Measurements from ENCODE around the gene CMTR1.
"Not testable (repeated sequence)": the region's sequence is repeated elsewhere in the genome, so short reads cannot be mapped to it uniquely, and the experiment has no call there.

The CMTR1 gene, protein sequence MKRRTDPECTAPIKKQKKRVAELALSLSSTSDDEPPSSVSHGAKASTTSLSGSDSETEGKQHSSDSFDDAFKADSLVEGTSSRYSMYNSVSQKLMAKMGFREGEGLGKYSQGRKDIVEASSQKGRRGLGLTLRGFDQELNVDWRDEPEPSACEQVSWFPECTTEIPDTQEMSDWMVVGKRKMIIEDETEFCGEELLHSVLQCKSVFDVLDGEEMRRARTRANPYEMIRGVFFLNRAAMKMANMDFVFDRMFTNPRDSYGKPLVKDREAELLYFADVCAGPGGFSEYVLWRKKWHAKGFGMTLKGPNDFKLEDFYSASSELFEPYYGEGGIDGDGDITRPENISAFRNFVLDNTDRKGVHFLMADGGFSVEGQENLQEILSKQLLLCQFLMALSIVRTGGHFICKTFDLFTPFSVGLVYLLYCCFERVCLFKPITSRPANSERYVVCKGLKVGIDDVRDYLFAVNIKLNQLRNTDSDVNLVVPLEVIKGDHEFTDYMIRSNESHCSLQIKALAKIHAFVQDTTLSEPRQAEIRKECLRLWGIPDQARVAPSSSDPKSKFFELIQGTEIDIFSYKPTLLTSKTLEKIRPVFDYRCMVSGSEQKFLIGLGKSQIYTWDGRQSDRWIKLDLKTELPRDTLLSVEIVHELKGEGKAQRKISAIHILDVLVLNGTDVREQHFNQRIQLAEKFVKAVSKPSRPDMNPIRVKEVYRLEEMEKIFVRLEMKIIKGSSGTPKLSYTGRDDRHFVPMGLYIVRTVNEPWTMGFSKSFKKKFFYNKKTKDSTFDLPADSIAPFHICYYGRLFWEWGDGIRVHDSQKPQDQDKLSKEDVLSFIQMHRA

DNA sequence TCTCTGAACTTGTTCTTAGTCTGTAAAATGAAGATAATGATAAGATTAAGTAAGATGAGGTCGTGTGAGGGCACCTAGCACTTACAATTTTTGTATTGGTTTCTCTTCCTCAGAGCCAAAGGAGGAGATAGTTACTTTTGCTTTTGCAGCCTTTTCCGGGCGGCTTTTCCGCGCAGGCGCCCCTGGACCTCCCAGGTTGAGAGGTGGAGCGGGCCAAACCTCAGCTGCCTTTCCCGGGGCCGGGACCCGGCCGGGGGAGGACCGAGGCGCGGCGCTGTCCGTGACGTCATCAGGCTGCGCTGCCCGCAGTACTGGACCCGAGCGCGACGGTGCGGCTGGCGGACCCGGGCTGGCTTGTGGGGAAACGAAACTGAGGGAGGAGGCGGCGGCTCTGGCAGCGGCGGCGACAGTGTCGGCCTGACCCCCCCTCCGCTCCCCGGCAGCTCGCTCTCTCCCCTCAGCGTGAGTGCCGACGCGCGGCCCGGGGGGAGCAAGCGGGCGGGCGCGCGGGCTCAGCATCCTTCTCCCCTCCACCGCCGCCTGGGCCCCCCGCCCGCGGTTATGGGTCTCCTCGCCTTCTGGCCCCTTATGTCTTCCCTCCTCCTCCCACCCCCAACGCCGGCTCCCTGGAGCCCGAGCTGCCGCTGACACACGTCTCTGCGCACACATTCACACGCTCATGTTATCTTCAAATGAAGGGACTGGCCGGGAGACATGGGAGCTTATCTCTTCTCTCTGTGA, at the start of gene CMTR1:
TSS of gene CMTR1 (plus strand) at position 306 of the 741 bp plus-strand sequence. CDS start 2,409 bp downstream, outside the sequence.
- H3K27ac ChIP-seq (ENCODE audit: low read length): peak within 1 kb of the TSS; percentile 26
- peak within 1 kb of the TSS; percentile 86 for H3K9ac ChIP-seq (ENCODE audit: low read depth, low read length)
- no peaks in the 10 kb centered on the region for H3K27me3 ChIP-seq (ENCODE audit: insufficient read depth, low read length)
- H3K36me3 ChIP-seq (ENCODE audit: insufficient read depth, low read depth, low read length): peaks cover 24% of the 10 kb centered on the region
- no peaks in the 10 kb centered on the region for H3K4me1 ChIP-seq (ENCODE audit: insufficient read depth, low read length)
- peak within 1 kb of the TSS; percentile 90 for H3K4me3 ChIP-seq (ENCODE audit: low read length)
- no peaks in the 10 kb centered on the region for H3K9me3 ChIP-seq (ENCODE audit: insufficient read depth, low read depth, low read length)

DNA sequence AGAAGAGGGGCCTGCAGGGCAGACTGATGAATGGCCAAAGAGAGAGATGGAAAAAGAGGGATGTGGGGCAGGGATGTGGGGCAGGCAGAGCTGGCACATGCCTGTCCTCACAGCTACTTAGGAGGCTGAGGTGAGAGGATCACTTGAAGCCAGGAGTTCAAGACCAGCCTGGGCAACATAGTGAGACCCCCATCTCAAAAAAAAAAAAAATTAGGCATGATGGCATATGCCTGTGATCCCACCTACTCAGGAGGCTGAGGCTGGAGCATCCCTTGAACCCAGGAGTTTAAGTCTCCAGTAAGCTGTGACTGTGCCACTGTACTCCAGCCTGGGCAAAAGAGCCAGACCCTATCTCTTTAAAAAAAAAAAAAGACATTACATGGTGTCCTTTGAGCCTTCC, 44.4 kb upstream of the CMTR1 start:
- H3K9me3 ChIP-seq (ENCODE audit: insufficient read depth, low read depth, low read length): no peaks in the 10 kb centered on the region
- no peaks in the 10 kb centered on the region for H3K27me3 ChIP-seq (ENCODE audit: insufficient read depth, low read length)
- H3K36me3 ChIP-seq (ENCODE audit: insufficient read depth, low read depth, low read length): peaks cover 76% of the 10 kb centered on the region
- no peak overlapping the region for H3K4me3 ChIP-seq (ENCODE audit: low read length)
- H3K27ac ChIP-seq (ENCODE audit: low read length): no peak overlapping the region
- no peaks in the 10 kb centered on the region for H3K4me1 ChIP-seq (ENCODE audit: insufficient read depth, low read length)
- H3K9ac ChIP-seq (ENCODE audit: low read depth, low read length): no peak overlapping the region

DNA sequence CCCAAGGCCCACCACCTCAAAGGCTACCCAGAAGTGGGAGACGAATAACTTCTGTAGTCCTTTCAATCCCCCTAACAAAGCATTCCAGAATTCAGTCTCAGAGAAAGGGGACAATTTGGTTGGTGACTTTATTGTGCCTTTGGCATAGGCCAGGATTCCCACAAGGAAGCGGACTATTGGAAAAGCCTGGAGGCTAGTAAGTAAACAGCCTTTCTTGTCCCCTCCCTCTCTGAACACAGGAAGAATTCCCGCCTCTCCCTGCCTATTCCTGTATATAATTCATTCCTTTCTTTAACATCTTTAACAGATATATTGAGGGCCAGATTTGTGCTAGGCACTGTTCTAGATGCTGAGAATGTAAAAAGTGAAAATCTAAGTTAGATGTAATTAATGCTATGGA, 43.2 kb upstream of the CMTR1 start:
- H3K9me3 ChIP-seq (ENCODE audit: insufficient read depth, low read depth, low read length): no peaks in the 10 kb centered on the region
- no peak overlapping the region for H3K9ac ChIP-seq (ENCODE audit: low read depth, low read length)
- H3K36me3 ChIP-seq (ENCODE audit: insufficient read depth, low read depth, low read length): peaks cover 69% of the 10 kb centered on the region
- H3K4me1 ChIP-seq (ENCODE audit: insufficient read depth, low read length): no peaks in the 10 kb centered on the region
- H3K27me3 ChIP-seq (ENCODE audit: insufficient read depth, low read length): no peaks in the 10 kb centered on the region
- H3K27ac ChIP-seq (ENCODE audit: low read length): no peak overlapping the region
- no peak overlapping the region for H3K4me3 ChIP-seq (ENCODE audit: low read length)

DNA sequence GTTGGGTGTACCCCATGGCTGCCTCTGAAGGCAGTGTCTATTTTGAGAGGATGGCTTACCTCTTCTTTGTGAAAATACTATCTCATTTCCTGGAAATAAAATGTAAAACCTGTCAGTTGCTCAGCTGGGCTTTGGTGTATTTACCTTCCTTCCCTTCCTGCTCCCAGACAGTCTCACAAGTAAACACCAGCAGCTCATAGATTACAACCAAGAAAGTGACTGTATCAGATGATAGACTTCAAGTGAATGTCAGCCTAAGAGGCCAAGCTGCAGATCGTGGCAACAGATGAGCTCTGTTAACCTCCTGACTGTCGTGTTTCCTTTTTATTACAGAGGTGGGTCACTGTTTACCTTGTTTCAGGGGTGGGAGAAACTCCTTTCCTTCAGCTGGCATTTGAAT, 41.9 kb upstream of the CMTR1 start:
- no peak overlapping the region for H3K9ac ChIP-seq (ENCODE audit: low read depth, low read length)
- peaks cover 67% of the 10 kb centered on the region for H3K36me3 ChIP-seq (ENCODE audit: insufficient read depth, low read depth, low read length)
- no peak overlapping the region for H3K4me3 ChIP-seq (ENCODE audit: low read length)
- no peaks in the 10 kb centered on the region for H3K27me3 ChIP-seq (ENCODE audit: insufficient read depth, low read length)
- no peak overlapping the region for H3K27ac ChIP-seq (ENCODE audit: low read length)
- no peaks in the 10 kb centered on the region for H3K4me1 ChIP-seq (ENCODE audit: insufficient read depth, low read length)
- H3K9me3 ChIP-seq (ENCODE audit: insufficient read depth, low read depth, low read length): no peaks in the 10 kb centered on the region

DNA sequence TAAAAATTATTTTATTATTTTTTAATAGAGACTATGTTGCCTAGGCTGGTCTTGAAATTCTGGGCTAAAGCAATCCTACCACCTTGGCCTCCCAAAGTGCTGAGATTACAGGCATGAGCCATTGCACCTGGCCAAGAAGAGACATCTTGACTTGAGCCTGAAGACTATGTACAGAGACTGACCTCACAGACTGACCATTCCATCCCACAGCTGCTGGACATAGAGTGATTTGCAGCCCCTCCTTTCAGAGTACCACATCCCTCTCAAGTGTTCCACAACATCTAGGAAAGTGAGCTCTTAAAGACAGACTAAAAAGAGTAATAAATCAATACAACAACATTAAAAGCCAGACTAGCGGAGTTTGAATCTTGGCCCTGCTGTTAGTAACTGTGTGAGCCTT, 40.2 kb upstream of the CMTR1 start:
- Histone ChIP-seq H3K9ac (ENCODE audit: low read depth, low read length) (no peak overlapping the region), H3K4me3 (ENCODE audit: low read length) (no peak overlapping the region), H3K36me3 (ENCODE audit: insufficient read depth, low read depth, low read length) (peaks cover 52% of the 10 kb centered on the region), H3K27me3 (ENCODE audit: insufficient read depth, low read length) (no peaks in the 10 kb centered on the region), H3K4me1 (ENCODE audit: insufficient read depth, low read length) (no peaks in the 10 kb centered on the region), H3K9me3 (ENCODE audit: insufficient read depth, low read depth, low read length) (no peaks in the 10 kb centered on the region), H3K27ac (ENCODE audit: low read length) (no peak overlapping the region)

DNA sequence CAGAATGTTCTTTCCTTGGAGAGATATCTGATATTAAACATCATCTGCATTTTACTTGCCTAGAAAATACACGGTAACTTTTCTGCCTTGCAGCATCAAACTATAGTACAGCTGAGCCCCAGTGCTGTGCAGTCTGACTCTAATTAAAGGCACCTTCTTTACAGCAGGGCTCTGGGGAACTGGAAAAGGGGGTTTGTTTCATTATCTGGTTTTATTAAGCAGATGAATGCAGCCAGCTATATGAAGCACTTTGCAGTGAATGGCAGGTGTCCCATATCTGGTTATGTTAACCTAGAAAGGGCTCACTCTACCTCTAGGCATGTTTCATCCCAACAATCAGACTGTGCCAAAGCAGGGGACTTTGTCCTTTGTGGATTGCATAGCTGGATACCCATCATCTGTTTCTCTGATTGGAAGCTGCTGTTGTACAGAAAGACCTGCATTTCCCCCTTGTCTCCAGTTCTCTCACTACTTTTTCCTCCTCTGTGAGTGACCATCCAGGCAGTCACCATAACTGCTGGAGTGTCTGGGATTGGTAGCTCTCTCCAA, 39.6 kb upstream of the CMTR1 start:
- no peak overlapping the region for H3K4me3 ChIP-seq (ENCODE audit: low read length)
- peaks cover 47% of the 10 kb centered on the region for H3K36me3 ChIP-seq (ENCODE audit: insufficient read depth, low read depth, low read length)
- no peak overlapping the region for H3K9ac ChIP-seq (ENCODE audit: low read depth, low read length)
- no peaks in the 10 kb centered on the region for H3K4me1 ChIP-seq (ENCODE audit: insufficient read depth, low read length)
- H3K9me3 ChIP-seq (ENCODE audit: insufficient read depth, low read depth, low read length): no peaks in the 10 kb centered on the region
- H3K27ac ChIP-seq (ENCODE audit: low read length): no peak overlapping the region
- no peaks in the 10 kb centered on the region for H3K27me3 ChIP-seq (ENCODE audit: insufficient read depth, low read length)

DNA sequence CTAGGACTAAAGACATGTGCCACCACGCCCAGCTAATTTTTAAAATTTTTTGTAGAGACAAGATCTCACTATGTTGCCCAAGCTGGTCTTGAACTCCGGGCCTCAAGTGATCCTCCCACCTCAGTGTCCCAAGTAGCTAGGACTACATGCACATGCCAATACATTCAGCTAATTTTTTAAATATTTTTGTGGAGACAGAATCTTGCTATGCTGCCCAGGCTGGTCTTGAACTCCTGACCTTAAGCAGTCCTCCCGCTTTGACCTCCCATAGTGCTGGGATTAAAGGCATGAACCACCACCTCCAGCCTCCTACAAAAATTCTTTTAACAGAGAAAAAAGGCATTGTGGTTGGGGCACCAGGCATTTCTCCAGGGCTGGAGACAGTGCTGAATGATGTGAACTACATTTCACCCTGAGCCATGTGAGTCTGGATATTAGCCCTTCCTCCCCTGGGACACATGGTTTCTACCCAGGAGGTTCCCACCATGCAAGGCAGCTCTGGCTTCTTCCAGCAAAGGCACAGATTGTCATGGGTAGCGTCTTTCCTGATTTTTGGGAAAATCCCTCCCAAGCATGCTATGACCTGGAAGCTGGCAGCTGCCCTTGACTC, 36.3 kb upstream of the CMTR1 start:
- H3K27me3 ChIP-seq (ENCODE audit: insufficient read depth, low read length): 0 out of 2 replicates have a peak, but pooled peaks cover 4% of the 10 kb centered on the region
- H3K9ac ChIP-seq (ENCODE audit: low read depth, low read length): no peak overlapping the region
- no peak overlapping the region for H3K27ac ChIP-seq (ENCODE audit: low read length)
- peaks cover 15% of the 10 kb centered on the region for H3K36me3 ChIP-seq (ENCODE audit: insufficient read depth, low read depth, low read length)
- H3K9me3 ChIP-seq (ENCODE audit: insufficient read depth, low read depth, low read length): no peaks in the 10 kb centered on the region
- no peaks in the 10 kb centered on the region for H3K4me1 ChIP-seq (ENCODE audit: insufficient read depth, low read length)
- H3K4me3 ChIP-seq (ENCODE audit: low read length): no peak overlapping the region

DNA sequence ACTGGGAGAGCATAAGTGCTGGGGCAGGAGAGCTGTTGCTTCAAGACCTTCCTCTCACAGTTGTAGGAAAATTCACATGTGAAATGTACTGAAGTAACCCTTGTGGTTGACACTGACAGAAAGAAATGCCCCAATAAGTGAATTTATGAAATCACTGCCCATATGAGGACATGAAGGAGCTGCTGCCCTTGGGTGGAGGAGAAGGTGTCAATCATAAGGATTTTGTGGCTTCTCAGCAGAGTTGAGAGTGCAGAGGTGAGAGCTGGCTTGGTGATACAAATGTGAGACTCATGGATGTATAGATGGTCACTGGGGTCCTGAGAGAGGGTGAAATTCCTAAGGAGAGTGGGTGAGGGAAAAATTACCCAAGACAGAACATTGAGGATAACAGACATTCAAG, 33.9 kb upstream of the CMTR1 start:
- Histone ChIP-seq H3K9ac (ENCODE audit: low read depth, low read length) (no peak overlapping the region), H3K4me3 (ENCODE audit: low read length) (no peak overlapping the region), H3K9me3 (ENCODE audit: insufficient read depth, low read depth, low read length) (no peaks in the 10 kb centered on the region), H3K27me3 (ENCODE audit: insufficient read depth, low read length) (0 out of 2 replicates have a peak, but pooled peaks cover 4% of the 10 kb centered on the region), H3K36me3 (ENCODE audit: insufficient read depth, low read depth, low read length) (no peaks in the 10 kb centered on the region), H3K27ac (ENCODE audit: low read length) (no peak overlapping the region), H3K4me1 (ENCODE audit: insufficient read depth, low read length) (no peaks in the 10 kb centered on the region)

DNA sequence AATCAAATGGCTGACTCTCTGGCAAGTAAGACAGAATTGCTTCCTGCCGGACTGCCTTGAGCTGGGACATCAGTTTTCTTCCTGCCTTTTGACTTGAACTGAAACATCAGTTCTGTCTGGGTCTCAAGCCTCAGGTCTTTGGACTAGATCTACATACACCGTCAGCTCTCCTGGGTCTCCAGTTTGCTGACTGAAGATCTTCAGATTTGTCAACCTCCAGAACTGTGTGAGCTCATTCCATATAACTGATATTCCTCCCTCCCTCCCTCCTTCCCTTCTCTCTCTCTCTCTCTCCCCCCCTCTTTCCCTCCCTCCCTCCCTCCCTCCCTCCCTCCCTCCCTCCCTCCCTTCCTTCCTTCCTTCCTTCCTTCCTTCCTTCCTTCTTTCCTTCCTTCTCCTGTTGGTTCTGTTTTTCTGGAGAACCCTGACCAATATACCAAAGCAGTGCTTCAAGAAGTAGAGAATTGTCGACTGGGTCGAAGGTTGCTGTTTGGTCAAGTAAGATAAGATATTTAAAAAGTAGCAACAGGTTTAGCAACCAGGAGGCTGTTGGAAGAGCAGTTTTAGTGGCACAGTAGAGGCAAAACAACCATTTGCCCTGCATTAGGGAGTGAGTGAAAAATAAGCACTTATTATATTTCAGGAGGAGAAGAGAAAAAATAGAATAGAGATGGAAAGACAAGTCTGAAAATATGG, 33.1 kb upstream of the CMTR1 start:
- Histone ChIP-seq H3K36me3 (ENCODE audit: insufficient read depth, low read depth, low read length) (no peaks in the 10 kb centered on the region), H3K9me3 (ENCODE audit: insufficient read depth, low read depth, low read length) (no peaks in the 10 kb centered on the region), H3K4me3 (ENCODE audit: low read length) (no peak overlapping the region), H3K27me3 (ENCODE audit: insufficient read depth, low read length) (0 out of 2 replicates have a peak, but pooled peaks cover 4% of the 10 kb centered on the region), H3K4me1 (ENCODE audit: insufficient read depth, low read length) (no peaks in the 10 kb centered on the region), H3K9ac (ENCODE audit: low read depth, low read length) (no peak overlapping the region), H3K27ac (ENCODE audit: low read length) (no peak overlapping the region)

DNA sequence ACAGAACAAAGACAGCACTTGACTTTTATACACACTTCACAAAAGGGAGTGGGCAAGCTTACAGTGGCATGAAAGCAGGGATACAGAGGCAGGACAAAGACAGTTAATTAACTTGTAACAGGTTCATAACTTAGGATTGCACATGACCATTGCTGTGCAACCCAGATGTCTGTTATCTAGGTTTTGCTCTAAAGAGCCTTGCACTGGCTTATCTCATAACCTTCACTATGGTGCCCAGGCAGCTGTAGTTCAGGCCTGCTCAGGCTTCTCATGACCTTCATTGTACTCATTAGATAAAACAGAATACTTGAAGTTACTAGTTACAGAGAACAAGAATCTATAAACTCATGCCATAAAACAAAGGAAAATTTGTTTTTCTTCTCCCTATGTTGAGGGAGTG, 31.4 kb upstream of the CMTR1 start:
- not testable (repeated sequence) for H3K27me3 ChIP-seq (ENCODE audit: insufficient read depth, low read length); H3K9me3 ChIP-seq (ENCODE audit: insufficient read depth, low read depth, low read length)

More for the DNA sequence above, 31.4 kb upstream of the CMTR1 start:
- not testable (repeated sequence) for H3K9ac ChIP-seq (ENCODE audit: low read depth, low read length); H3K36me3 ChIP-seq (ENCODE audit: insufficient read depth, low read depth, low read length); H3K4me1 ChIP-seq (ENCODE audit: insufficient read depth, low read length); H3K27ac ChIP-seq (ENCODE audit: low read length); H3K4me3 ChIP-seq (ENCODE audit: low read length)
